SK-N-SH (cell line): ENCODE measurements around the gene THSD7A.

ENCODE experiments used
- MXI1 ChIP-seq: IDR thresholded peaks from 2 replicates; pipeline ENCODE4 v1.6.1; 2012; ENCODE audit warnings: mild to moderate bottlenecking, low read depth, low read length, improper control_type of control experiment
- TF ChIP-seq, protein P1 (sequence below): fragments of 200-600 bp; sonication (generic); IDR thresholded peaks from 2 replicates; pipeline ENCODE4 v1.6.1; 2017; ENCODE audit warnings: antibody characterized with exemption, mild to moderate bottlenecking, moderate library complexity

DNA sequence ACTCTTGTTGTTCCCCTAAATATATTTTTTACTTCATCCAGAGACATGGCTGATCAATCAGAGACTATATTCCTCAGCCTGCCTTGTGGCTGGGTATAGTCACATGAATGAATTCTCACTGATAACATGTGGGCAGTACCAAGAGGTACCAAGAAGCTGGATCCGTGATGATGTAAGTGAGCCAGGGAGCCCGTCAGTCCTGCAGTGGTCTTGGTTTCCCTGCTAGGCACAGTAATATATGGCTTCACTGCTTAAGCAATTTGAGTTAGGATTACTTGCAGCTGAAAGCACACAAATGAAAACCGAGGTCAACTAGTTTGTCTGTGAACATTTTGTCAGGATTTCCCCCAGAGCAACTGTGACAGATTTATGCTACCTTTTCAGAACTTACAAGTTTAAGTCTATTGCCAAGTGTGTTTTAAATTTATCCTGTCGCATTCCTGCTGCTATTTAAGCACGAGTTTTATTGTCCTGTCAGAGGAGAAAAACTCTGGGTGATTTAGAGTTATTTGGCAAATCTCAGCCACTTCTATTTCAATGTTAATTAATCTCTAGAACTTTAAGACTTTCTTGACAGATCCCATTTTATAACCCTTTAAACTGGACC lies 476.5 kb downstream of the THSD7A start:
- no peak for TF ChIP-seq MXI1
- TF ChIP-seq, protein P1, sequence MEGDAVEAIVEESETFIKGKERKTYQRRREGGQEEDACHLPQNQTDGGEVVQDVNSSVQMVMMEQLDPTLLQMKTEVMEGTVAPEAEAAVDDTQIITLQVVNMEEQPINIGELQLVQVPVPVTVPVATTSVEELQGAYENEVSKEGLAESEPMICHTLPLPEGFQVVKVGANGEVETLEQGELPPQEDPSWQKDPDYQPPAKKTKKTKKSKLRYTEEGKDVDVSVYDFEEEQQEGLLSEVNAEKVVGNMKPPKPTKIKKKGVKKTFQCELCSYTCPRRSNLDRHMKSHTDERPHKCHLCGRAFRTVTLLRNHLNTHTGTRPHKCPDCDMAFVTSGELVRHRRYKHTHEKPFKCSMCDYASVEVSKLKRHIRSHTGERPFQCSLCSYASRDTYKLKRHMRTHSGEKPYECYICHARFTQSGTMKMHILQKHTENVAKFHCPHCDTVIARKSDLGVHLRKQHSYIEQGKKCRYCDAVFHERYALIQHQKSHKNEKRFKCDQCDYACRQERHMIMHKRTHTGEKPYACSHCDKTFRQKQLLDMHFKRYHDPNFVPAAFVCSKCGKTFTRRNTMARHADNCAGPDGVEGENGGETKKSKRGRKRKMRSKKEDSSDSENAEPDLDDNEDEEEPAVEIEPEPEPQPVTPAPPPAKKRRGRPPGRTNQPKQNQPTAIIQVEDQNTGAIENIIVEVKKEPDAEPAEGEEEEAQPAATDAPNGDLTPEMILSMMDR, result no peak
